Measurements from ENCODE around the gene PLXNA2.

The PLXNA2 gene

GRCh38 chr1:208157769-208158168 is 86.4 kb downstream of the PLXNA2 start:
- Mint-ChIP-seq H3K27me3 (peaks cover 12% of the 10 kb centered on the region), H3K27ac (no peak overlapping the region), H3K9me3 (no peaks in the 10 kb centered on the region), H3K4me1 (ENCODE audit: low read depth) (no peaks in the 10 kb centered on the region), H3K4me3 (no peak overlapping the region), H3K36me3 (ENCODE audit: low read depth) (no peaks in the 10 kb centered on the region)
- DNase-seq, result no peak

GRCh38 chr1:208156741-208157140 is 87.4 kb downstream of the PLXNA2 start:
- peaks cover 6% of the 10 kb centered on the region for H3K27me3 Mint-ChIP-seq
- H3K9me3 Mint-ChIP-seq, result no peaks in the 10 kb centered on the region
- H3K27ac Mint-ChIP-seq, result no peak overlapping the region
- H3K4me3 Mint-ChIP-seq, result no peak overlapping the region
- H3K36me3 Mint-ChIP-seq (ENCODE audit: low read depth), result no peaks in the 10 kb centered on the region
- no peak for DNase-seq
- no peaks in the 10 kb centered on the region for H3K4me1 Mint-ChIP-seq (ENCODE audit: low read depth)

DNA sequence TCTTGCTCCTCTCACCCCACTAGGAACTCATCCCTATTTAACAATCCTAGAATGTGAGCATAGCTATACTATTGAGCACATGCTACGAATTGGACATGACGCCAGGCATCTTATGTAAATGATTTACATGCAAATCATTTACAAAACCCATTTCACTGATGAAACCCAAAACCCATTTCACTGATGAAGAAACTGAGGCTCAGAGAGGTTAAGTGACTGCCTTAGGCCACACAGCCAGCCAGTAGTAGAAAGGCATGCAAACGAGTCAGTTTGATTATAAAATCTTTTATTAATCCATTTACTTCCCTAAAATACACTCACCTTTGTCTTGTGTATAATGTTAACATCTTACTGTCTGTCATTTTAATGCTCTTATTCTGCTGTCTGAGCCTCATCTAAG is 87.9 kb downstream of the PLXNA2 start:
- peaks cover 4% of the 10 kb centered on the region for H3K27me3 Mint-ChIP-seq
- H3K4me1 Mint-ChIP-seq (ENCODE audit: low read depth), result no peaks in the 10 kb centered on the region
- no peak overlapping the region for H3K27ac Mint-ChIP-seq
- no peaks in the 10 kb centered on the region for H3K36me3 Mint-ChIP-seq (ENCODE audit: low read depth)
- DNase-seq, result no peak
- H3K4me3 Mint-ChIP-seq, result no peak overlapping the region
- no peaks in the 10 kb centered on the region for H3K9me3 Mint-ChIP-seq

- no peaks in the 10 kb centered on the region for H3K36me3 Mint-ChIP-seq (ENCODE audit: low read depth)
- H3K27me3 Mint-ChIP-seq, result peaks cover 4% of the 10 kb centered on the region
- H3K4me3 Mint-ChIP-seq, result no peak overlapping the region
These were observed 89.2 kb downstream of the PLXNA2 start for GRCh38 chr1:208154679-208155642.

GRCh38 chr1:208154040-208154439 is 90.1 kb downstream of the PLXNA2 start:
- Mint-ChIP-seq H3K27ac (no peak overlapping the region), H3K36me3 (ENCODE audit: low read depth) (no peaks in the 10 kb centered on the region), H3K27me3 (no peaks in the 10 kb centered on the region), H3K4me3 (no peak overlapping the region), H3K4me1 (ENCODE audit: low read depth) (no peaks in the 10 kb centered on the region), H3K9me3 (no peaks in the 10 kb centered on the region)
- no peak for DNase-seq

More at GRCh38 chr1:208154679-208155642, 89.2 kb downstream of the PLXNA2 start:
- Mint-ChIP-seq H3K27ac (no peak overlapping the region), H3K4me1 (ENCODE audit: low read depth) (no peaks in the 10 kb centered on the region), H3K9me3 (no peaks in the 10 kb centered on the region)
- DNase-seq, result no peak

- Mint-ChIP-seq H3K4me1 (ENCODE audit: low read depth) (no peaks in the 10 kb centered on the region), H3K36me3 (ENCODE audit: low read depth) (no peaks in the 10 kb centered on the region), H3K27me3 (no peaks in the 10 kb centered on the region), H3K4me3 (no peak overlapping the region), H3K9me3 (no peaks in the 10 kb centered on the region), H3K27ac (no peak overlapping the region)
- no peak for DNase-seq
These were observed 90.8 kb downstream of the PLXNA2 start for GRCh38 chr1:208153386-208153785.

DNA sequence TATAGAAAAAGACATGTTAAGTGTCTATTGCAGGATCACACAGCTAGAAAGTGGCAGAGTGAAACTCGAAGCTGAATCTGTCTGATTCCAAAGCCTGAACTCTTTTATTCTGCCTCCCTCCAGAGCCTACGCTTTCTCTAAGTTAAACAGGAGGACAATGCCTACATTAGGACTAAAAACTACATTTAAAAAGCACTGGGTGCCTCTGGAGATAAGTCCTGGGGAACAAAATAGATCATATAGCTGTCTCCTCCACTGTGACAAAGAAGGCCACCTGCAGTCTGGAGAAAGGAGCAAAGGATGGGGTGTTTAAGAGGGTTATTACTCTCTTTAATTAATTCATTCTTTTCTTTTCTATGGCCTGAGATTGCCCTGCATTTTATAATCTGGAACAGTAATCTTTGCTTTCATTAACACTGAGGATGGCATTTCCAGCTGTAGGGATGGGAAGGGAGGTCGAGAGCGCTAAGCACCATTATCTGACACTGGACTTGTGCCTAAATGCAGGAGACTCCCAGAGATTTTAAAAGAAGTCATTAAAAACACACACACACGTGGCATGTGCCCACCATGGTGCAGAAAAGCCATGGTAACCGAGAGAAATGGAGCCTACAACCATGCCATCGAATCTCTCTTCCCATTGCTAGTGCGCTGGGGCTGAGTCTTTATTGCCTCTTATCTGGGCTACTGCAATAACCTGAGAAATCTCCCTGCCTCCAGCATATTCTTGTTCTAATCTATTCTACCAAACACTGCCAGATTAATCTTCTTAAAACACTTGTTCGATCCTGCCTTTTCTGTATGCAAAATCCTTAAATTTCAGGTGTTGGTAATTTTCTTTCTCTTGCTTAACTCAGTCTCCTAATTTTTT is 92.2 kb downstream of the PLXNA2 start:
- Mint-ChIP-seq H3K4me1 (ENCODE audit: low read depth) (no peaks in the 10 kb centered on the region), H3K36me3 (ENCODE audit: low read depth) (no peaks in the 10 kb centered on the region), H3K27me3 (no peaks in the 10 kb centered on the region), H3K4me3 (no peak overlapping the region), H3K9me3 (no peaks in the 10 kb centered on the region), H3K27ac (no peak overlapping the region)
- no peak for DNase-seq

DNA sequence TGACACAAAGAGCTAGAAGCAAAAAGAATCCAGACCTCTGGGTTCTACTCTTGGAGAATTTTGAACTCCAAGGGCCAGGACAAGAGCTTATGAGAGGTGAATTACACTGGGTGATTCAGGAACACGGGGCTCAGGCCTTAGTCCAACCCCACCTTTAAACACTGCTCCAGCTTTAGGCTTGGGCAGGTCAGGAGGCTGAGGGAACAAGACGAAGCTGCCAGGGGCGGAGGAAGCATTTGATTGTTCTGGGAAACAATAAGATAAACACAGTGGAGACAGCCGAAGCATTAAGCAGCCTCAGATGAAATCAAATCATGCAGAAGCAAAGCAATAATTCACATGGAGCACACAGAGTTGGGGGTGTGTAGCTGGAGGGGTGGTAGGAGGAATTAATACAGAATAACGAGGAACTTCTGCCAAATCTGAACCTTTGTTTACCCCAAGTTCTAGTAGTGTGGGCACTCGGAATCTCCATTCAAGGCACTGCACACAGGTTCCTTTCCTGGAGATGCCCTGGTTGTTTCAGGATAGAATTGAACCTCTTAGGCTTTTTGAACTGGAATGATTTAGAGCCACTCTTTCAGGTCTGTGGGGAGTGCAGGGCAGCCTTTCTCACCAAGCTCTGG is 93.2 kb downstream of the PLXNA2 start:
- DNase-seq, result no peak
- Mint-ChIP-seq H3K36me3 (ENCODE audit: low read depth) (no peaks in the 10 kb centered on the region), H3K4me3 (no peak overlapping the region), H3K9me3 (no peaks in the 10 kb centered on the region), H3K27me3 (no peaks in the 10 kb centered on the region), H3K27ac (no peak overlapping the region), H3K4me1 (ENCODE audit: low read depth) (no peaks in the 10 kb centered on the region)

- H3K27ac Mint-ChIP-seq, result no peak overlapping the region
- H3K36me3 Mint-ChIP-seq (ENCODE audit: low read depth), result no peaks in the 10 kb centered on the region
- H3K9me3 Mint-ChIP-seq, result no peaks in the 10 kb centered on the region
These were observed 94.2 kb downstream of the PLXNA2 start for GRCh38 chr1:208149776-208150514.

GRCh38 chr1:208149213-208149612 is 95.0 kb downstream of the PLXNA2 start:
- Mint-ChIP-seq H3K27ac (no peak overlapping the region), H3K27me3 (no peaks in the 10 kb centered on the region), H3K9me3 (no peaks in the 10 kb centered on the region), H3K4me3 (no peak overlapping the region), H3K36me3 (ENCODE audit: low read depth) (no peaks in the 10 kb centered on the region), H3K4me1 (ENCODE audit: low read depth) (no peaks in the 10 kb centered on the region)
- no peak for DNase-seq

More at GRCh38 chr1:208149776-208150514, 94.2 kb downstream of the PLXNA2 start:
- Mint-ChIP-seq H3K4me3 (no peak overlapping the region), H3K27me3 (no peaks in the 10 kb centered on the region), H3K4me1 (ENCODE audit: low read depth) (no peaks in the 10 kb centered on the region)
- no peak for DNase-seq

GRCh38 chr1:208148380-208148779 is 95.8 kb downstream of the PLXNA2 start:
- no peaks in the 10 kb centered on the region for H3K9me3 Mint-ChIP-seq
- H3K4me1 Mint-ChIP-seq (ENCODE audit: low read depth), result no peaks in the 10 kb centered on the region
- H3K36me3 Mint-ChIP-seq (ENCODE audit: low read depth), result no peaks in the 10 kb centered on the region
- DNase-seq, result no peak
- no peak overlapping the region for H3K27ac Mint-ChIP-seq
- no peaks in the 10 kb centered on the region for H3K27me3 Mint-ChIP-seq
- H3K4me3 Mint-ChIP-seq, result no peak overlapping the region

GRCh38 chr1:208146650-208147049 is 97.5 kb downstream of the PLXNA2 start:
- H3K4me1 Mint-ChIP-seq (ENCODE audit: low read depth), result no peaks in the 10 kb centered on the region
- no peaks in the 10 kb centered on the region for H3K27me3 Mint-ChIP-seq
- H3K9me3 Mint-ChIP-seq, result no peaks in the 10 kb centered on the region
- DNase-seq, result no peak
- H3K4me3 Mint-ChIP-seq, result no peak overlapping the region
- H3K27ac Mint-ChIP-seq, result no peak overlapping the region
- H3K36me3 Mint-ChIP-seq (ENCODE audit: low read depth), result no peaks in the 10 kb centered on the region

DNA sequence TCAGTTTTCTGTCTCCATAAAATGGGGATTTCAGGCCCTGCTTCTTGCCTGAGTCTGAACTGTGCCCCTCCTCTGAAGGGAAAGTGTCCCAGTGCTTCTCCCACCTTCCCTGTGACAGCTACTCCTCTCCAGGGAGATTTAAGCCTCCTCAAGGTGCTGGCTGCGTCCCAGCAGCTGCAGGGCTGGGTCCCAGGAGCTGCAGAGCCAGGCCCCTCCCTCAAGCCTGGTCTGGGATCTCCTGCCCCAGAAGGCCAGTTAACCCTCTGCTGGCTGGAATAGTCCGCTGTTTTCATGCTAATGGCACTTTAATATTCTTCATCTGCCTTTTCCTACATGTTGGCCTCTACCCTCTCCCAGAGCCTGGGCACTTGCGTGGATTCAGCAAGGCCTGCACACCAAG is 99.0 kb downstream of the PLXNA2 start:
- Mint-ChIP-seq H3K4me3 (no peak overlapping the region), H3K9me3 (no peaks in the 10 kb centered on the region), H3K4me1 (ENCODE audit: low read depth) (no peaks in the 10 kb centered on the region), H3K27me3 (no peaks in the 10 kb centered on the region), H3K27ac (no peak overlapping the region), H3K36me3 (ENCODE audit: low read depth) (no peaks in the 10 kb centered on the region)
- no peak for DNase-seq

Measured in activated T-cell treated with anti-CD3 and anti-CD28 coated beads, Interleukin-2, amount 50 U/mL, for 24 hours (primary cell).